Right cardiac atrium (tissue), 5 donors: ENCODE data around the gene SPACDR. TPM values are rescaled to one million over a fixed set of nuclear protein-coding genes. Genes with fewer than 3 reads are reported as not detected.

Experiments used
- ATAC-seq, 2 donors: fragments of 200-7000 bp; cut with Tn5 transposase; one replicate each; pipeline versions ENCODE4 v1.8.0 to v1.9.1; 2020; ENCODE audit warnings: moderate library complexity in 2 of 2, mild to moderate bottlenecking in 1 of 2
- DNase-seq, 3 donors: peaks; one replicate each; pipeline ENCODE4 v3.0.0-alpha.2; 2020
- H3K27ac ChIP-seq: one replicate; pipeline ENCODE4 v1.5.1; 2013; ENCODE audit warnings: mild to moderate bottlenecking, low read length, control low read depth, moderate library complexity
- H3K27me3 ChIP-seq: one replicate; pipeline ENCODE4 v1.6.1; 2013; ENCODE audit not compliant: control insufficient read depth, insufficient read depth
- H3K4me1 ChIP-seq: one replicate; pipeline ENCODE4 v1.6.1; 2013; ENCODE audit warnings: low read length; ENCODE audit not compliant: control insufficient read depth, insufficient read depth
- H3K4me3 ChIP-seq: one replicate; pipeline ENCODE4 v1.5.1; 2013; ENCODE audit warnings: low read length, control low read depth
- H3K9me3 ChIP-seq: one replicate; pipeline ENCODE4 v1.6.1; 2013; ENCODE audit warnings: low read length; ENCODE audit not compliant: control insufficient read depth
- WGBS: extraction: QIAGEN DNeasy Blood & Tissue Kit; methylation state at CpG from one replicate; pipeline ENCODE4 v1.1.7; 2013; 5-methylcytosine and 5-hydroxymethylcytosine counted together
- intact Hi-C, 4 donors: fragments of 100-400 bp; cut with DNase I; formaldehyde crosslinking; loops; one replicate each; pipeline versions ENCODE4 v1.11.0 to v1.14.0; 2022 to 2023
- polyA plus RNA-seq: library from polyadenylated mRNA; stranded (reverse); fragments of 200-250 nt; gene quantifications from one replicate; pipeline ENCODE4 v1.2.3, GENCODE V29; 2013
- total RNA-seq, 4 donors: library from RNA; stranded (reverse); fragmentation: NEBNext Ultra II Directional; extraction: Animal tissue kit (Norgen Biotek cat#: 25700); gene quantifications; one replicate each; pipeline ENCODE4 v1.2.1, GENCODE V29; 2021
- donor health status: healthy with polysubstance abuse.
- donor health status: DM: no; HTN: yes; CAD: no.
- donor health status: DM: no; HTN: no; CAD: no.
- donor health status: DM: no; HTN: yes; CAD: no; lungs with severe emphysema.
- donor health status: DM: yes; HTN: yes; CAD: no.

Gene SPACDR
- total and polyA plus RNA-seq, 5 donors: 0.11 to 0.44 TPM; not detected in 3

DNA sequence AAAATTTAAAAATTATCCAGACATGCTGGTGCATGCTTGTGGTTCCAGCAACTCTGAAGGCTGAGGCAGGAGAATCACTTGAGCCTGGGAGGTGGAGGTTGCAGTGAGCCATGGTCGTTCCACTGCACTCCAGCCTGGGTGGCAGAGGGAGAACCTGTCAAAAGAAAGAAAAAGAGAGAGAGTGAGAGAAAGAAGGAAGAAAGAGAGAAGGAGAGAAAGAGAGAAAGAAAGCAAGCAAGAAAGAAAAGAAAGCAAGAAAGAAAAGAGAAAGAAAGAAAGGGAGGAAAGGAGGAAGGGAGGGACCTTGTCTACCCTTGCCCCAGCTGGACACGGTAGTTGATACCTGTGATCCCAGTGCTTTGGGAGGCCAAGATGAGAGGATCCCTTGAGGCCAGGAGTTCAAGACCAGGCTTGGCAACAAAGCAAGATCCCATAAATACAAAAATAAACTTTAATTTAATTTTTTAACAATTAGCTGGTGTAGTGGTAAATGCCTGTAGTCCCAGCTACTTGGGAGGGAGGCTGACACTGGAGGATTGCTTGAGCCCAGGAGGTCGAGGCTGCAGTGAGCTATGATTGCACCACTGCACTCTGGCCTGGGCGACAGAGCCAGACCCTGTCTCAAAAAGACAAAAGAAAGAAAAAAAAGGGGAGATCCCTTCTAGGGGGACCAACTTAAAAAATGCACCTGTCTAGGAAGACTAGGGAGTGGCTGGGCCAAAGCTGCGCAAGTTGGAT lies 28.8 kb upstream of the SPACDR start:
- Histone ChIP-seq H3K27me3 (no peaks in the 10 kb centered on the region), H3K4me3 (peak overlapping the region; percentile 43), H3K9me3 (no peaks in the 10 kb centered on the region), H3K4me1 (no peaks in the 10 kb centered on the region), H3K27ac (no peak overlapping the region)
- DNase-seq (no peak), ATAC-seq (no peak)
- intact Hi-C loops: no loop called here
- WGBS: 88% methylated on average over 5 of the region's 5 CpGs

DNA sequence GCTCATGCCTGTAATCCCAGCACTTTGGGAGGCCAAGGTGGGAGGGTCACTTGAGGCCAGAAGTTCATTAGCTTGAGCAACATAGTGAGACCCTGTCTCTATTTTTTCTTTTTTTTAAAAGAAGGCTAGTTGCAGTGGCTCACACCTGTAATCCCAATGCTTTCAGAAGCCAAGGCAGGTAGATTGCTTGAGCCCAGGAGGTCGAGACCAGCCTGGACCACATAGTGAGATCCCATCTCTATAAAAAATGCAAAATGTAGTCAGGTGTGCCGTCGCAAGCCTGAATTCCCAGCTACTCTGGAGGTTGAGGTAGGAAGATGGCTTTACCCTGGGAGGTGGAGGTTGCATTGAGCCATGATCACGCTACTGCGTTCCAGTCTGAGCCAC lies 27.1 kb upstream of the SPACDR start:
- Histone ChIP-seq H3K27ac (no peak overlapping the region), H3K27me3 (no peaks in the 10 kb centered on the region), H3K9me3 (no peaks in the 10 kb centered on the region), H3K4me1 (no peaks in the 10 kb centered on the region), H3K4me3 (no peak overlapping the region)
- intact Hi-C loops: no loop called here
- DNase-seq: no peak
- no peak for ATAC-seq
- 100% methylated on average over 5 of the region's 5 CpGs for WGBS

DNA sequence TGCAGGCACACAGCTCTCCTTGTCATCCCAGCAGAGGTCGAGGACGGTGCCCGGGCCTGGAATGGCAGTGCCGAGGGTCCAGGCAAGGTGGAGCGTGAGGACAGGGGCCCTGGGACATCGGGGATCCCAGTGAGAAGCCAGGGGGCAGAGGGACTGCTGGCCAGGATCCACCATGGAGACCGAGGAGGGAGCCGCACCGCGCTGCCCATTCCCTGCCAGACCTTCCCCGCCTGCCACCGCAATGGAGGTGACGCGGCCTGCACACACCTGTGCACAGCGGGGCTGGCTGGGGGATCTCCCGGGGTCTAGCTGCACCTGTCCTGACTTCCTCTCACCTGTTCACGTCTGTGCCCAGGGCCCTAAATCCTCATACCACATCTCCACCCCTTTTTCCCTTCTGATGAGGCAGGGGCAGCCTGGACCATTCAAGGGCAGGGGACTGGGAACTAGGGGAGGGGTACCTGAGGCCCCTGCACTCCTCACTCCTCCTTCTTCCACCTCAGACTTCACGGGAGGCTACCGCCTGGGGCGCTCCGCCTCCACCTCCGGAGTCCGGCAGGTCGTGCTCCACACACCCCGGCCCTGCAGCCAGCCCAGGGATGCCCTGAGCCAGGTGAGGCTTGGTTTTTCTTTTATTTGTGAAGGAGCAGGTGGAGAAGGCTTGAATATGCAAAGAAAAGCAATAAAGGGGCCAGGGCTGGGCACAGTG lies 26.6 kb upstream of the SPACDR start:
- no peak for ATAC-seq
- H3K27me3 ChIP-seq: no peaks in the 10 kb centered on the region
- no peaks in the 10 kb centered on the region for H3K4me1 ChIP-seq
- WGBS: 93% methylated on average over 25 of the region's 25 CpGs
- peak in 1 of 3 donors; percentile 62 for DNase-seq
- H3K27ac ChIP-seq: no peak overlapping the region
- H3K4me3 ChIP-seq: no peak overlapping the region
- no peaks in the 10 kb centered on the region for H3K9me3 ChIP-seq
- intact Hi-C loops: no loop called here

DNA sequence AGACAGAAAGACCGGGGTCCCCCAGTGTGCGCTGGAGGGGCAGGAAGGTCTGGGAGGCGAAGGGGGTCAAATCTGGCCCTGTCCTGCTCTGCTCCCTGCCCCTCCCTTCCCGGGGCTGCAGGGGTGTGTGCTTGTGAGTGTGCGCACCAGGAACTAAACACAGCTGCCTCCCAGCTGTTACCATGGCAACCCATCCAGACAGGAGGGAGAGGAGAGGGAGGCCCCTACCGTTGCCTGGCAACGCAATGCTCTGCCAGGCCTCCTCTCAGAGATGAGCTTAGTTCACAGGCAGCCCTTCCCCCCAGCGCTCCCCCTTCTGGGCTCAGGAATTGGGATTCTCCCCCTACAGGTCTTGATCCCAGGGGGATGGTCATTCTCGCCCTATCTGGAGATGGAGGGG lies 25.8 kb upstream of the SPACDR start:
- Histone ChIP-seq H3K4me1 (no peaks in the 10 kb centered on the region), H3K27me3 (no peaks in the 10 kb centered on the region), H3K9me3 (no peaks in the 10 kb centered on the region), H3K27ac (no peak overlapping the region), H3K4me3 (no peak overlapping the region)
- DNase-seq (peak in 1 of 3 donors; percentile 67), ATAC-seq (no peak)
- intact Hi-C loops: no loop called here
- 48% methylated on average over 9 of the region's 9 CpGs for WGBS

DNA sequence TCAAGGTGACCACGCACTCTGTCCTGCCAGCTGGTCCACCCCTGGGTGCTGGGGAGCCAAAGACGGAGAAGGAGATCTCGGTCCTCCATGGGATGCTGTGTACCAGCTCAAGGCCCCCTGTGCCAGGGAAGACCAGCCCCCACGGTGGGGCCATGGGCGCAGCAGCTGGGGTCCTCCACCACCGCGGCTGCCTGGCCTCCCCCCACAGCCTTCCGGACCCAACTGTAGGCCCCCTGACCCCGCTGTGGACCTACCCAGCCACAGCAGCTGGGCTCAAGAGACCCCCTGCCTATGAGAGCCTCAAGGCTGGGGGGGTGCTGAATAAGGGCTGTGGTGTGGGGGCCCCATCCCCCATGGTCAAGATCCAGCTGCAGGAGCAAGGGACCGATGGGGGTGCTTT lies 25.1 kb upstream of the SPACDR start:
- Histone ChIP-seq H3K27ac (no peak overlapping the region), H3K27me3 (no peaks in the 10 kb centered on the region), H3K9me3 (no peaks in the 10 kb centered on the region), H3K4me1 (no peaks in the 10 kb centered on the region), H3K4me3 (no peak overlapping the region)
- intact Hi-C loops: no loop called here
- no peak for DNase-seq
- ATAC-seq: no peak
- WGBS: 89% methylated on average over 10 of the region's 10 CpGs

DNA sequence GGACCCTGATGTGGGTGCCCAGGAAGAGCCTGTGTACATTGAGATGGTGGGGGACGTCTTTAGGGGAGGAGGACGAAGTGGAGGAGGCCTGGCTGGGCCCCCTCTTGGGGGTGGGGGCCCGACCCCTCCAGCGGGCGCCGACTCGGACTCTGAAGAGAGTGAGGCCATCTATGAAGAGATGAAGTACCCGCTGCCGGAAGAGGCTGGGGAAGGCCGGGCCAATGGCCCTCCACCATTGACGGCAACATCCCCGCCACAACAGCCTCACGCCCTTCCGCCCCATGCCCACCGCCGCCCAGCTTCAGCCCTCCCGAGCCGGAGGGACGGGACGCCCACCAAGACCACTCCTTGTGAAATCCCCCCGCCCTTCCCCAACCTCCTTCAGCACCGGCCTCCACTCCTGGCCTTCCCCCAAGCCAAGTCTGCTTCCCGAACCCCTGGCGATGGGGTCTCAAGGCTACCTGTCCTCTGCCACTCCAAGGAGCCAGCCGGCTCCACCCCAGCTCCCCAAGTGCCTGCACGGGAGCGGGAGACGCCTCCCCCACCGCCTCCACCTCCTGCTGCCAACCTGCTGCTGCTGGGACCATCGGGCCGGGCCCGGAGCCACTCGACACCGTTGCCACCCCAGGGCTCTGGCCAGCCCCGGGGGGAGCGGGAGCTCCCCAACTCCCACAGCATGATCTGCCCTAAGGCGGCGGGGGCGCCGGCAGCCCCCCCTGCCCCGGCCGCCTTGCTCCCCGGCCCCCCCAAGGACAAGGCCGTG lies 24.5 kb upstream of the SPACDR start:
- intact Hi-C loops: no loop called here
- DNase-seq (peak in 1 of 3 donors; percentile 64), ATAC-seq (no peak)
- H3K4me3 ChIP-seq: no peak overlapping the region
- H3K9me3 ChIP-seq: no peaks in the 10 kb centered on the region
- H3K27me3 ChIP-seq: no peaks in the 10 kb centered on the region
- no peaks in the 10 kb centered on the region for H3K4me1 ChIP-seq
- H3K27ac ChIP-seq: no peak overlapping the region
- 95% methylated on average over 44 of the region's 44 CpGs for WGBS

DNA sequence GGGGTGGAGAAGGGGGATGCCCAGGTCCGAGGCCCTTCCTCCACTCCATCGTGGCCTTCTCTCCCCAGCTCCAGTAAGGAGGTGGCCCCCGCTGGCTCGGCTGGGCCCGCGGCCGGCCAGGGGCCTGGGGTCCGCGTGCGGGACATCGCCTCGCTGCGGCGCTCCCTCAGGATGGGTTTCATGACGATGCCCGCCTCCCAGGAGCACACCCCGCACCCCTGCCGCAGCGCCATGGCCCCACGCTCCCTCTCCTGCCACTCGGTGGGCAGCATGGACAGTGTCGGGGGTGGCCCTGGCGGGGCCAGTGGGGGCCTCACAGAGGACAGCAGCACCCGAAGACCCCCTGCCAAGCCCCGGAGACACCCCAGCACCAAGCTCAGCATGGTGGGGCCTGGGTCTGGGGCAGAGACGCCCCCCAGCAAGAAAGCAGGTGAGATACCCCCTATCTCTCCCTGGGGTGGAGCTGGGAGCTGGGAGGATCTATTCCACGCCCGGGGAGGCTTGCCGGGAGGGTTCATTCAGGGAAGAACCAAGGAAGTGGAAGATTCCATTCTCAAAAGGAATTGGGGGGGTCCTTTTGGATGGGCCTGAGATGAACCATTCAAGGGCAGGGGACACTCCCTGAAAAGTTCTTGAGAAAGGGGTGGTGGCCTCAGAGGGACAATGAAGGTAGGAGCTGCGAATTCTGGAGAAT lies 22.8 kb upstream of the SPACDR start:
- Histone ChIP-seq H3K27me3 (no peaks in the 10 kb centered on the region), H3K4me3 (no peak overlapping the region), H3K9me3 (no peaks in the 10 kb centered on the region), H3K27ac (no peak overlapping the region), H3K4me1 (peaks cover 3% of the 10 kb centered on the region)
- ATAC-seq (no peak), DNase-seq (no peak)
- intact Hi-C loops: no loop called here
- WGBS: 86% methylated on average over 30 of the region's 30 CpGs

DNA sequence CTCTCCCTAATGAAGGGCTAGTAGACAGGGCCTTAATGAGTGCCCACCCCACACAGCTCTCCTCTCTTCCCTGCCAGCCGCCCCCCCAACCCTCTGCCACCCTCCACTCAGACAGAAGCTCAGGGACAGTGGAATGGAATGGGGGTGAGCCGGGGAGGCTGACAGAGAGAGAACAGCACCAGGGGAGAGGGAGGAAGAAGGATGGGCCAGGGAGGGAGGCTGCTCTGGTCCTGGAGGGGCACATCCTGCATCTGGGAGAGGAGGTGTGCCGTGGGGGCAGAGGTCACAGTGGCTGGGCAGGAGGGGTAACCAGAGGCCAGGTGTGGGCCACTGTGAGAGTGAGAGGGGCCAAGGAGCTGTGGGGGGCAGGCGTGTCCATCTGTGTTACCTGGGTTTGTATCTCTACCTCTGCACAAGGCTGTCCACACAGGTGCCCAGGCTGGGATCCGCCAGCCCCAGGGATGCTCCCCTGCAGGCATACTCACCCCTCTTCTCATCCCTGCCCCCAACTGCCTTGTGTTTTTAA lies 22.1 kb upstream of the SPACDR start:
- DNase-seq (no peak), ATAC-seq (no peak)
- Histone ChIP-seq H3K4me3 (no peak overlapping the region), H3K27me3 (no peaks in the 10 kb centered on the region), H3K4me1 (peaks cover 3% of the 10 kb centered on the region), H3K9me3 (no peaks in the 10 kb centered on the region), H3K27ac (no peak overlapping the region)
- intact Hi-C loops: no loop called here
- WGBS: 85% methylated on average over 5 of the region's 5 CpGs

DNA sequence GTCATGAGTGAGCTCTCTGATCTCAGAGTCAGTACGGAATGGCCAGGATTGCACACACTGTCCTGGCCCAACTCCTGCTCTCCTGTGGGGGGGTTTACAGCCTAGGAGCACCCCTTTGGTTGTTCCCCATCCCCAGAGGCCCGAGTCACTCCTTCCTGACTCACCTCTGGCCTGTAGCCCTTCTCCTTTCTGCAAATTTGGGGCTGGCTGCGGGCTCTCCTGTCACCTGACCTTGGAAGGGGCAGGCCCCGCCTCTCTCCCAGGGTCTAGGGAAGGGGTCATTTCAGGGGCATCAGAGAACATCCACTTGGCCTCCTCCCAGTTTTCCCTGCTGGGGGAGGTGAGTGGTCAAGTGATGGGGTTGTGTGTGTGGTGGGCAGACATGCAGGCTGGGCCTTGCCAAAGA lies 21.4 kb upstream of the SPACDR start:
- Histone ChIP-seq H3K27me3 (no peaks in the 10 kb centered on the region), H3K9me3 (no peaks in the 10 kb centered on the region), H3K4me1 (peaks cover 3% of the 10 kb centered on the region), H3K4me3 (no peak overlapping the region), H3K27ac (no peak overlapping the region)
- no peak for ATAC-seq
- no peak for DNase-seq
- WGBS: 79% methylated on average over 4 of the region's 4 CpGs
- intact Hi-C loops: no loop called here

DNA sequence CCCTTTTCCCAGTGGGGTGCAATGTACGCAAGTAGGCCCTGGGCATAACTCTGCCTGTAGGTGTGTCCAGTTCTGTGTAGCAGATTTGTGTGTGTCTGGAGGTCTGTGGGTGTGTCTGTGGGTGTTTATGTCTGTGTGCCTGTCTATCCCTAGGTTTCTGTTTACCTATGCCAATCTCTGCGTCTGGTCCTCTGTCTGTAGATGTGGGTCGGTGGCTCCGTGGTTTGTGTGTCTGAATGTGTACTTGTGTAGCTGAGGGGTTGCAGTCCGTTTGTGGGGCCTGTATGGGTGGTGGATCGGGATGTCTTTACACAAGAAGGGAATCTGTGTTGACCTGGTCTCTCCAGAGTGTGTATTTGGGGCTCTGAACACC lies 20.6 kb upstream of the SPACDR start:
- Histone ChIP-seq H3K9me3 (no peaks in the 10 kb centered on the region), H3K4me3 (no peak overlapping the region), H3K27ac (no peak overlapping the region), H3K4me1 (peaks cover 3% of the 10 kb centered on the region), H3K27me3 (no peaks in the 10 kb centered on the region)
- DNase-seq (no peak), ATAC-seq (no peak)
- intact Hi-C loops: loop anchor here in 1 of 4 donors (5.0 kb wide), 1 partner anchor 73 kb away; no protein-coding TSS in a partner anchor
- WGBS: 92% methylated on average over 6 of the region's 6 CpGs
